ENCODE data around the gene CRADD.
A peak's percentile ranks its signal among the peaks of the same experiment; 100 is the strongest.

The CRADD gene

GRCh38 chr12:93785249-93786010 lies 108.3 kb downstream of the CRADD start:
- ChIA-PET POLR2A (interaction anchor here (1.6 kb wide), 1 partner anchor 39 kb away, joined by 6 read pairs; no protein-coding TSS in a partner anchor), CTCF (interaction anchor here (0.6 to 1.4 kb wide), 4 partner anchors 43 to 316 kb away, joined by 3 to 5 read pairs (median 4); no protein-coding TSS in a partner anchor)
- Histone ChIP-seq H3K4me1 (ENCODE audit: control insufficient read depth, insufficient read depth, low read length) (peaks cover 8% of the 10 kb centered on the region; the same call in 1 of the 2 replicates), H3K27ac (ENCODE audit: extremely low read depth, low read depth, low read length) (no peak overlapping the region), H3K9me3 (ENCODE audit: control insufficient read depth, insufficient read depth, low read depth, low read length) (no peaks in the 10 kb centered on the region), H3K36me3 (ENCODE audit: control insufficient read depth in 2 of 2, insufficient read depth in 1 of 2, low read length in 2 of 2) (no peaks in the 10 kb centered on the region), H3K4me3 (ENCODE audit: low read depth, low read length) (no peak overlapping the region)
- no peak for TF ChIP-seq TCF7L2 (IDR thresholded peaks at IDR 0.05; ENCODE audit: borderline replicate concordance, low read depth, low read length)
- peak; percentile 32 for TF ChIP-seq OSR2 (tag by site-specific recombination; IDR thresholded peaks at IDR 0.05)
- TF ChIP-seq PRDM1 (tag by site-specific recombination; IDR thresholded peaks at IDR 0.05) = 0 out of 2 replicates have a peak, but pooled peaks have one; percentile 32
- 0 out of 2 replicates have a peak, but pooled peaks have one; percentile 27 for TF ChIP-seq ZNF394 (tag by site-specific recombination; IDR thresholded peaks at IDR 0.05; ENCODE audit: borderline replicate concordance)
- TF ChIP-seq ZBTB21 (tag by site-specific recombination; IDR thresholded peaks at IDR 0.05) = no peak
- peak; percentile 32; the same call in 1 of the 2 replicates for TF ChIP-seq ZNF660 (tag by site-specific recombination; IDR thresholded peaks at IDR 0.05)
- 0 out of 2 replicates have a peak, but pooled peaks have one; percentile 23 for TF ChIP-seq ZEB2 (tag by site-specific recombination; IDR thresholded peaks at IDR 0.05)
- TF ChIP-seq ZNF112 (tag by site-specific recombination; IDR thresholded peaks at IDR 0.05) = no peak
- no peak for TF ChIP-seq ZNF239 (tag by site-specific recombination; IDR thresholded peaks at IDR 0.05)
- TF ChIP-seq ZNF629 (tag by site-specific recombination; IDR thresholded peaks at IDR 0.05) = peak; percentile 58
- no peak for TF ChIP-seq SALL2 (tag by site-specific recombination; IDR thresholded peaks at IDR 0.05; ENCODE audit: borderline replicate concordance)
- TF ChIP-seq ZNF837 (tag by site-specific recombination; IDR thresholded peaks at IDR 0.05) = no peak

GRCh38 chr12:93786656-93787397 lies 109.7 kb downstream of the CRADD start:
- Histone ChIP-seq H3K36me3 (ENCODE audit: control insufficient read depth in 2 of 2, insufficient read depth in 1 of 2, low read length in 2 of 2) (no peaks in the 10 kb centered on the region), H3K27ac (ENCODE audit: extremely low read depth, low read depth, low read length) (no peak overlapping the region), H3K9me3 (ENCODE audit: control insufficient read depth, insufficient read depth, low read depth, low read length) (no peaks in the 10 kb centered on the region), H3K4me1 (ENCODE audit: control insufficient read depth, insufficient read depth, low read length) (peaks cover 8% of the 10 kb centered on the region; the same call in 1 of the 2 replicates), H3K4me3 (ENCODE audit: low read depth, low read length) (no peak overlapping the region)
- peak; percentile 89 for TF ChIP-seq ZNF362 (tag by site-specific recombination; IDR thresholded peaks at IDR 0.05)
- no peak for TF ChIP-seq ZNF704 (tag by site-specific recombination; IDR thresholded peaks at IDR 0.05)
- peak; percentile 63 for TF ChIP-seq PRDM6 (tag by site-specific recombination; IDR thresholded peaks at IDR 0.05)
- ChIA-PET POLR2A (interaction anchor here (0.6 kb wide), 1 partner anchor 12 kb away, joined by 4 read pairs; no protein-coding TSS in a partner anchor), CTCF (no interaction called here)

- H3K27ac ChIP-seq (ENCODE audit: extremely low read depth, low read depth, low read length) = no peak overlapping the region
- POLR2A ChIA-PET = no interaction called here
- no peaks in the 10 kb centered on the region for H3K9me3 ChIP-seq (ENCODE audit: control insufficient read depth, insufficient read depth, low read depth, low read length)
- CTCF ChIA-PET = no interaction called here
- H3K36me3 ChIP-seq (ENCODE audit: control insufficient read depth in 2 of 2, insufficient read depth in 1 of 2, low read length in 2 of 2) = no peaks in the 10 kb centered on the region
- TF ChIP-seq YY2 (tag by site-specific recombination; IDR thresholded peaks at IDR 0.05) = no peak
- no peak for TF ChIP-seq ZNF561 (tag by site-specific recombination; IDR thresholded peaks at IDR 0.05; ENCODE audit: borderline replicate concordance)
- TF ChIP-seq ZNF664 (tag by site-specific recombination; IDR thresholded peaks at IDR 0.05) = no peak
- TF ChIP-seq ZNF398 (tag by site-specific recombination; IDR thresholded peaks at IDR 0.05) = no peak
- no peak for TF ChIP-seq ZNF660 (tag by site-specific recombination; IDR thresholded peaks at IDR 0.05)
- no peak for TF ChIP-seq MZF1 (tag by site-specific recombination; IDR thresholded peaks at IDR 0.05; ENCODE audit: borderline replicate concordance)
- no peak for TF ChIP-seq ZNF600 (tag by site-specific recombination; IDR thresholded peaks at IDR 0.05)
- no peak overlapping the region for H3K4me3 ChIP-seq (ENCODE audit: low read depth, low read length)
- H3K4me1 ChIP-seq (ENCODE audit: control insufficient read depth, insufficient read depth, low read length) = peaks cover 8% of the 10 kb centered on the region; the same call in 1 of the 2 replicates
Observed at GRCh38 chr12:93788853-93789252, 111.7 kb downstream of the CRADD start.

All from HEK293 (cell line).